ENCODE measurements around the gene HRK. TPM values are rescaled to one million over a fixed set of nuclear protein-coding genes. Genes with fewer than 3 reads are reported as not detected.
A peak's percentile ranks its signal among the peaks of the same experiment; 100 is the strongest.

The HRK gene
- total RNA-seq, 1 experiment from 2014 or later, result 3.5 TPM

DNA sequence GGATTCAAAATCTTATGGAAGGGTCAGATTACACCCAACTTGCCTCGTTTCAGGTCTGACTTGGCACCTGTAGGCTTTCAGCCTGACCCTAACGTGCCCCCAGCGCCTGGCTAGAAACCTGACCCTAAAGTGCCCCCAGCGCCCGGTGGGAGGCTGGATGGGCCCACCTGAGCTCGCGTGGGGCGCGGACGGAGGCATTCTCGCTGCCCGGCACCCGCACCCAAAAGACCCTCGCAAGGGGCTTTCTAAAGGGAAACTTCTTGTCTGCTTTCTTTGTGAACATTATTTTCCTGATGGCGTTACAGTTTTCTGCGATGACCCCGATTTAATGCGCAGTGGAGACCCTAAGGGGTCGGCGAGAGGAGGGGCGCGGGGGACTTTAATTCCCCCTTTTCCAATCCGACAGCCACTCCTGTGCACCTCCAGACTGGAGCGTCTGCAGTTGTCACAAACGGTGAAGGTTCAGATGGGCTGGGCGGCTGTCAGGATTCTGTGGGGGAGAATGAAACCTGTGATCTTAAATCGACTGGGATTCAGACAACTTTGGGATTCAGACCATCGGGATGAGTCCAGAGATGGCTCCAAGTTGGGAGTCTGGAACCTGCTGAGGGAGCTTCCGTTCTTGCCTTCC, 751 bp upstream of the HRK start:
- Mint-ChIP-seq H3K27me3 (ENCODE audit: low read depth) (peaks cover 76% of the 10 kb centered on the region), H3K9me3 (no peaks in the 10 kb centered on the region), H3K27ac (no peak overlapping the region), H3K36me3 (no peaks in the 10 kb centered on the region), H3K4me1 (peaks cover 27% of the 10 kb centered on the region), H3K4me3 (peak overlapping the region; percentile 82)
- ChIA-PET CTCF (interaction anchor here (0.5 to 4.5 kb wide), 30 partner anchors 9 to 930 kb away, joined by 3 to 46 read pairs (median 4); partner anchors contain the start of gene FBXW8), POLR2A (interaction anchor here (0.6 kb wide), 1 partner anchor 173 kb away, joined by 3 read pairs; no protein-coding TSS in a partner anchor)
- ATAC-seq (no peak), DNase-seq (ENCODE audit: low spot score) (no peak)
- TF ChIP-seq JUN (CRISPR knock-in tag; IDR thresholded peaks at IDR 0.05) (no peak), ZNF671 (CRISPR knock-in tag; IDR thresholded peaks at IDR 0.05) (no peak), KAT7 (CRISPR knock-in tag; IDR thresholded peaks at IDR 0.05; ENCODE audit: borderline replicate concordance) (no peak), ZBTB21 (CRISPR knock-in tag; IDR thresholded peaks at IDR 0.05; ENCODE audit: borderline replicate concordance) (no peak), TEAD4 (CRISPR knock-in tag; IDR thresholded peaks at IDR 0.05) (no peak), FOXJ3 (CRISPR knock-in tag; IDR thresholded peaks at IDR 0.05; ENCODE audit: borderline replicate concordance) (no peak), SP1 (CRISPR knock-in tag; conservative IDR thresholded peaks at IDR 0.05) (no peak), FOXP4 (CRISPR knock-in tag; IDR thresholded peaks at IDR 0.05) (no peak), ZNF263 (CRISPR knock-in tag; IDR thresholded peaks at IDR 0.05; ENCODE audit: low read depth) (no peak)
- TF ChIP-seq, protein P1, sequence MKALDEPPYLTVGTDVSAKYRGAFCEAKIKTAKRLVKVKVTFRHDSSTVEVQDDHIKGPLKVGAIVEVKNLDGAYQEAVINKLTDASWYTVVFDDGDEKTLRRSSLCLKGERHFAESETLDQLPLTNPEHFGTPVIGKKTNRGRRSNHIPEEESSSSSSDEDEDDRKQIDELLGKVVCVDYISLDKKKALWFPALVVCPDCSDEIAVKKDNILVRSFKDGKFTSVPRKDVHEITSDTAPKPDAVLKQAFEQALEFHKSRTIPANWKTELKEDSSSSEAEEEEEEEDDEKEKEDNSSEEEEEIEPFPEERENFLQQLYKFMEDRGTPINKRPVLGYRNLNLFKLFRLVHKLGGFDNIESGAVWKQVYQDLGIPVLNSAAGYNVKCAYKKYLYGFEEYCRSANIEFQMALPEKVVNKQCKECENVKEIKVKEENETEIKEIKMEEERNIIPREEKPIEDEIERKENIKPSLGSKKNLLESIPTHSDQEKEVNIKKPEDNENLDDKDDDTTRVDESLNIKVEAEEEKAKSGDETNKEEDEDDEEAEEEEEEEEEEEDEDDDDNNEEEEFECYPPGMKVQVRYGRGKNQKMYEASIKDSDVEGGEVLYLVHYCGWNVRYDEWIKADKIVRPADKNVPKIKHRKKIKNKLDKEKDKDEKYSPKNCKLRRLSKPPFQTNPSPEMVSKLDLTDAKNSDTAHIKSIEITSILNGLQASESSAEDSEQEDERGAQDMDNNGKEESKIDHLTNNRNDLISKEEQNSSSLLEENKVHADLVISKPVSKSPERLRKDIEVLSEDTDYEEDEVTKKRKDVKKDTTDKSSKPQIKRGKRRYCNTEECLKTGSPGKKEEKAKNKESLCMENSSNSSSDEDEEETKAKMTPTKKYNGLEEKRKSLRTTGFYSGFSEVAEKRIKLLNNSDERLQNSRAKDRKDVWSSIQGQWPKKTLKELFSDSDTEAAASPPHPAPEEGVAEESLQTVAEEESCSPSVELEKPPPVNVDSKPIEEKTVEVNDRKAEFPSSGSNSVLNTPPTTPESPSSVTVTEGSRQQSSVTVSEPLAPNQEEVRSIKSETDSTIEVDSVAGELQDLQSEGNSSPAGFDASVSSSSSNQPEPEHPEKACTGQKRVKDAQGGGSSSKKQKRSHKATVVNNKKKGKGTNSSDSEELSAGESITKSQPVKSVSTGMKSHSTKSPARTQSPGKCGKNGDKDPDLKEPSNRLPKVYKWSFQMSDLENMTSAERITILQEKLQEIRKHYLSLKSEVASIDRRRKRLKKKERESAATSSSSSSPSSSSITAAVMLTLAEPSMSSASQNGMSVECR (CRISPR knock-in tag; IDR thresholded peaks at IDR 0.05; ENCODE audit: borderline replicate concordance), result no peak

- peaks cover 37% of the 10 kb centered on the region for H3K4me1 Mint-ChIP-seq
- H3K27me3 Mint-ChIP-seq (ENCODE audit: low read depth), result peaks cover 87% of the 10 kb centered on the region
- CTCF ChIA-PET, result interaction anchor here (0.8 to 4.5 kb wide), 5 partner anchors 18 to 238 kb away, joined by 3 to 46 read pairs (median 4); no protein-coding TSS in a partner anchor
- POLR2A ChIA-PET, result no interaction called here
- peak overlapping the region; percentile 94 for H3K4me3 Mint-ChIP-seq
- DNase-seq (ENCODE audit: low spot score) (peak; percentile 71), ATAC-seq (peak; percentile 41)
- no peaks in the 10 kb centered on the region for H3K9me3 Mint-ChIP-seq
- peak overlapping the region; percentile 57; the same call in 1 of the 2 replicates for H3K27ac Mint-ChIP-seq
- no peaks in the 10 kb centered on the region for H3K36me3 Mint-ChIP-seq
- TF ChIP-seq ZNF281 (CRISPR knock-in tag; IDR thresholded peaks at IDR 0.05), result no peak
- TF ChIP-seq SMAD4 (CRISPR knock-in tag; IDR thresholded peaks at IDR 0.05), result no peak
- no peak for TF ChIP-seq JUN (CRISPR knock-in tag; IDR thresholded peaks at IDR 0.05)
- TF ChIP-seq ATF1 (CRISPR knock-in tag; IDR thresholded peaks at IDR 0.05), result no peak
- peak; percentile 97 for TF ChIP-seq ZNF423 (CRISPR knock-in tag; IDR thresholded peaks at IDR 0.05)
- TF ChIP-seq FOXP1 (CRISPR knock-in tag; IDR thresholded peaks at IDR 0.05; ENCODE audit: borderline replicate concordance), result no peak
- TF ChIP-seq MAX (CRISPR knock-in tag; IDR thresholded peaks at IDR 0.05), result no peak
- no peak for TF ChIP-seq NFATC4 (CRISPR knock-in tag; IDR thresholded peaks at IDR 0.05)
- TF ChIP-seq ZNF396 (CRISPR knock-in tag; IDR thresholded peaks at IDR 0.05; ENCODE audit: borderline replicate concordance), result no peak
- no peak for TF ChIP-seq ELF4 (CRISPR knock-in tag; IDR thresholded peaks at IDR 0.05; ENCODE audit: low read depth)
- no peak for TF ChIP-seq RORB (CRISPR knock-in tag; IDR thresholded peaks at IDR 0.05)
- TF ChIP-seq FOXK1 (CRISPR knock-in tag; IDR thresholded peaks at IDR 0.05), result no peak
- no peak for TF ChIP-seq ESRRA (CRISPR knock-in tag; IDR thresholded peaks at IDR 0.05; ENCODE audit: borderline replicate concordance)
- no peak for TF ChIP-seq IRF2 (CRISPR knock-in tag; IDR thresholded peaks at IDR 0.05; ENCODE audit: borderline replicate concordance, low read depth)
- no peak for TF ChIP-seq ETV6 (CRISPR knock-in tag; IDR thresholded peaks at IDR 0.05)
- TF ChIP-seq, protein P2, sequence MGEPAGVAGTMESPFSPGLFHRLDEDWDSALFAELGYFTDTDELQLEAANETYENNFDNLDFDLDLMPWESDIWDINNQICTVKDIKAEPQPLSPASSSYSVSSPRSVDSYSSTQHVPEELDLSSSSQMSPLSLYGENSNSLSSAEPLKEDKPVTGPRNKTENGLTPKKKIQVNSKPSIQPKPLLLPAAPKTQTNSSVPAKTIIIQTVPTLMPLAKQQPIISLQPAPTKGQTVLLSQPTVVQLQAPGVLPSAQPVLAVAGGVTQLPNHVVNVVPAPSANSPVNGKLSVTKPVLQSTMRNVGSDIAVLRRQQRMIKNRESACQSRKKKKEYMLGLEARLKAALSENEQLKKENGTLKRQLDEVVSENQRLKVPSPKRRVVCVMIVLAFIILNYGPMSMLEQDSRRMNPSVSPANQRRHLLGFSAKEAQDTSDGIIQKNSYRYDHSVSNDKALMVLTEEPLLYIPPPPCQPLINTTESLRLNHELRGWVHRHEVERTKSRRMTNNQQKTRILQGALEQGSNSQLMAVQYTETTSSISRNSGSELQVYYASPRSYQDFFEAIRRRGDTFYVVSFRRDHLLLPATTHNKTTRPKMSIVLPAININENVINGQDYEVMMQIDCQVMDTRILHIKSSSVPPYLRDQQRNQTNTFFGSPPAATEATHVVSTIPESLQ (CRISPR knock-in tag; IDR thresholded peaks at IDR 0.05), result no peak
Observed at GRCh38 chr12:116880817-116881324, 370 bp downstream of the HRK start.
